ENCODE results near the gene HAPLN3.

HAPLN3 gene

GRCh38 chr15:88918738-88919137, 23.4 kb upstream of the HAPLN3 start:
- Histone ChIP-seq H3K4me3 (replicated peaks; ENCODE audit: insufficient read depth, low read length) (no peak overlapping the region), H3K27ac (replicated peaks) (no peak overlapping the region), H3K27me3 (ENCODE audit: insufficient read depth, poor library complexity, severe bottlenecking) (peaks cover 6% of the 10 kb centered on the region)
- TF ChIP-seq SPI1 (IDR thresholded peaks at IDR 0.05; ENCODE audit: borderline replicate concordance, low read depth) (no peak), POLR2AphosphoS5 (IDR thresholded peaks at IDR 0.05; ENCODE audit: low read depth) (no peak), REST (IDR thresholded peaks at IDR 0.05; ENCODE audit: insufficient replicate concordance, low read depth) (no peak), GABPA (IDR thresholded peaks at IDR 0.05; ENCODE audit: low read depth) (no peak), CTCF (IDR thresholded peaks at IDR 0.05; ENCODE audit: insufficient read depth, low read length) (no peak)
- DNase-seq (ENCODE audit: low read depth in 1 of 2, low spot score in 1 of 2) = peak; percentile 41 to 57

- no peak for DNase-seq (ENCODE audit: low read depth in 1 of 2, low spot score in 1 of 2)
- peaks cover 11% of the 10 kb centered on the region for H3K27me3 ChIP-seq (ENCODE audit: insufficient read depth, poor library complexity, severe bottlenecking)
- H3K27ac ChIP-seq (replicated peaks) = no peak overlapping the region
- H3K4me3 ChIP-seq (replicated peaks; ENCODE audit: insufficient read depth, low read length) = no peak overlapping the region
- TF ChIP-seq REST (IDR thresholded peaks at IDR 0.05; ENCODE audit: insufficient replicate concordance, low read depth) (no peak), POLR2AphosphoS5 (IDR thresholded peaks at IDR 0.05; ENCODE audit: low read depth) (no peak), GABPA (IDR thresholded peaks at IDR 0.05; ENCODE audit: low read depth) (no peak), CTCF (IDR thresholded peaks at IDR 0.05; ENCODE audit: insufficient read depth, low read length) (no peak), SPI1 (IDR thresholded peaks at IDR 0.05; ENCODE audit: borderline replicate concordance, low read depth) (no peak)
Measured at GRCh38 chr15:88917760-88918159, 22.4 kb upstream of the HAPLN3 start.

- H3K4me3 ChIP-seq (replicated peaks; ENCODE audit: insufficient read depth, low read length) = no peak overlapping the region
- DNase-seq (ENCODE audit: low read depth in 1 of 2, low spot score in 1 of 2) = no peak
- no peak overlapping the region for H3K27ac ChIP-seq (replicated peaks)
Measured at GRCh38 chr15:88915354-88915753, 20.0 kb upstream of the HAPLN3 start.

More at GRCh38 chr15:88915354-88915753, 20.0 kb upstream of the HAPLN3 start:
- no peak for TF ChIP-seq CTCF (IDR thresholded peaks at IDR 0.05; ENCODE audit: insufficient read depth, low read length)
- TF ChIP-seq POLR2AphosphoS5 (IDR thresholded peaks at IDR 0.05; ENCODE audit: low read depth) = no peak
- no peak for TF ChIP-seq REST (IDR thresholded peaks at IDR 0.05; ENCODE audit: insufficient replicate concordance, low read depth)
- TF ChIP-seq GABPA (IDR thresholded peaks at IDR 0.05; ENCODE audit: low read depth) = no peak
- no peak for TF ChIP-seq SPI1 (IDR thresholded peaks at IDR 0.05; ENCODE audit: borderline replicate concordance, low read depth)
- peaks cover 19% of the 10 kb centered on the region for H3K27me3 ChIP-seq (ENCODE audit: insufficient read depth, poor library complexity, severe bottlenecking)
